ENCODE results near the gene FAM47B.

DNA sequence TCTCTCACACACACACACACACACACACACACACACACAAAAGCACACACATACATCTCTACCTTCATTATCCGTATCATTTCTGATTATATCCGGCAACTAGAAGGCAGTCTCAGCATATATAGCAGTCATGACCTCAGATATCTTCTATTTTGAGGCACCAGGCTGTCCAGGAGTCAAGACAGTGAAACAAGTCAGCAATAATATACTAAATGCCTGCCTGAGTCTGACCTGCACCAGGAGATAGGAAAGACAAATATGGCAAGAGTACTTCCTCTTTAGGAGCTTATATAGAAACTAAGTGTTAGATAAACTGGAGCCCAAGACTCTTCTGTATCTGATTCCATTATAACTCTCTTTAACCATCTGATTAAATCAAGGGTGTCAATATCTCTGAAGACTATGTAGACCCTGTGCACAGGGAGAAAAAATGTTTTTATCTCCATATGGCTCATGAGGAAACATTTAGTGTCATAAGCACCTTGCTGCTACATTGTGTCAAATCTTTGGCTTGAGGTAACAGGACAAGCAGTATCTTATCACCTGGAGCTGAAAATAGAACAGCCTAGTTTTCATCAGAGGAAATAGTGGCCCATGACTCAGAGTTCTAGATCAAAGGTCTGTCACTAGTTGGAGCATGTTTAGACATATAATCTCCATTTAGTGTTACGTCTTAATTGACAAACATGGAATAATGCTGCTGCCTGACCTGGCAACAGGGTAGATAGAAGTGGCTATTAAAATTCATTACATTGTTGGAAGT is 27.0 kb upstream of the FAM47B start:
- TF ChIP-seq, protein P1, sequence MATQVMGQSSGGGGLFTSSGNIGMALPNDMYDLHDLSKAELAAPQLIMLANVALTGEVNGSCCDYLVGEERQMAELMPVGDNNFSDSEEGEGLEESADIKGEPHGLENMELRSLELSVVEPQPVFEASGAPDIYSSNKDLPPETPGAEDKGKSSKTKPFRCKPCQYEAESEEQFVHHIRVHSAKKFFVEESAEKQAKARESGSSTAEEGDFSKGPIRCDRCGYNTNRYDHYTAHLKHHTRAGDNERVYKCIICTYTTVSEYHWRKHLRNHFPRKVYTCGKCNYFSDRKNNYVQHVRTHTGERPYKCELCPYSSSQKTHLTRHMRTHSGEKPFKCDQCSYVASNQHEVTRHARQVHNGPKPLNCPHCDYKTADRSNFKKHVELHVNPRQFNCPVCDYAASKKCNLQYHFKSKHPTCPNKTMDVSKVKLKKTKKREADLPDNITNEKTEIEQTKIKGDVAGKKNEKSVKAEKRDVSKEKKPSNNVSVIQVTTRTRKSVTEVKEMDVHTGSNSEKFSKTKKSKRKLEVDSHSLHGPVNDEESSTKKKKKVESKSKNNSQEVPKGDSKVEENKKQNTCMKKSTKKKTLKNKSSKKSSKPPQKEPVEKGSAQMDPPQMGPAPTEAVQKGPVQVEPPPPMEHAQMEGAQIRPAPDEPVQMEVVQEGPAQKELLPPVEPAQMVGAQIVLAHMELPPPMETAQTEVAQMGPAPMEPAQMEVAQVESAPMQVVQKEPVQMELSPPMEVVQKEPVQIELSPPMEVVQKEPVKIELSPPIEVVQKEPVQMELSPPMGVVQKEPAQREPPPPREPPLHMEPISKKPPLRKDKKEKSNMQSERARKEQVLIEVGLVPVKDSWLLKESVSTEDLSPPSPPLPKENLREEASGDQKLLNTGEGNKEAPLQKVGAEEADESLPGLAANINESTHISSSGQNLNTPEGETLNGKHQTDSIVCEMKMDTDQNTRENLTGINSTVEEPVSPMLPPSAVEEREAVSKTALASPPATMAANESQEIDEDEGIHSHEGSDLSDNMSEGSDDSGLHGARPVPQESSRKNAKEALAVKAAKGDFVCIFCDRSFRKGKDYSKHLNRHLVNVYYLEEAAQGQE (IDR thresholded peaks at IDR 0.05; ENCODE audit: insufficient read depth in 1 of 2, low read depth in 2 of 2, low read length in 2 of 2): no peak
- TF ChIP-seq SIN3A (IDR thresholded peaks at IDR 0.05; ENCODE audit: borderline replicate concordance, insufficient read depth, low read length): no peak
- no peak for TF ChIP-seq POLR2AphosphoS5 (IDR thresholded peaks at IDR 0.05; ENCODE audit: low read depth, low read length)
- no peak for TF ChIP-seq TAF1 (IDR thresholded peaks at IDR 0.05; ENCODE audit: borderline replicate concordance, insufficient read depth, low read length)
